Measurements from ENCODE around the gene PTPRQ. TPM values are rescaled to one million over a fixed set of nuclear protein-coding genes. Genes with fewer than 3 reads are reported as not detected.

The PTPRQ gene
- total RNA-seq, 4 donors from 2014 or later, result 8.8 to 23.1 (median 11.2) TPM

DNA sequence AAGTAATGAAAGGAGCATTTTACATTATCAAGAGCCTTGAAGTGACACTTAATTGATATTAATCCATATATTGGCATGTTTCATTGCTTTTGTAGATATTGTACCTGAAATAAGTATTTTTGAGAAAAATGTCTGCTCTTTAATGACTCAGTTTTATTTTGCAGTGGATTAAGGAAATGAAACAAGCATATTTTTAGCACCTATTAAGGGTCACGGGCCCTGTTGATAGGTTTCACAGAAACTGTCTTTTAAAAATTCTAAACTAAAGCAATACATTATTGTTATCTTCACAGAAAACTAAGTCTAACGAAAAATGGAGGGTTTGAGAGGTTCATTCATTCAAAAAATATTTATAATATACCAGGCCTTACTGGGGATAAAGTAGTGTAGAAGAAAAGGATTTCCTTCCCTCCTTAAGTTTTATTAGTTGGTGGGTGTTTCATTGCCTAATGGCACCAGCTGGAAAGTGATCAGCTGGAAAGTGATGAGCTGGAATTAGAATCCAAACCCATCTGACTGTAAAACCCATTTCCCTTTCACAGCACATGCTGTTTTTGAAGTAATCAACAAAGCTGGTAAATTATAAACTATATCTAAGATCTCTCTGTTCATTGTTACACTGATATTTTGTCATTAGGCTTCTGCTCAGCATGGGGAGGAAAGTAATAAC lies 54.2 kb downstream of the PTPRQ start:
- WGBS, 2 donors, result 42 to 45% methylated on average over 2 of the region's 2 CpGs
- TF ChIP-seq, protein P1, sequence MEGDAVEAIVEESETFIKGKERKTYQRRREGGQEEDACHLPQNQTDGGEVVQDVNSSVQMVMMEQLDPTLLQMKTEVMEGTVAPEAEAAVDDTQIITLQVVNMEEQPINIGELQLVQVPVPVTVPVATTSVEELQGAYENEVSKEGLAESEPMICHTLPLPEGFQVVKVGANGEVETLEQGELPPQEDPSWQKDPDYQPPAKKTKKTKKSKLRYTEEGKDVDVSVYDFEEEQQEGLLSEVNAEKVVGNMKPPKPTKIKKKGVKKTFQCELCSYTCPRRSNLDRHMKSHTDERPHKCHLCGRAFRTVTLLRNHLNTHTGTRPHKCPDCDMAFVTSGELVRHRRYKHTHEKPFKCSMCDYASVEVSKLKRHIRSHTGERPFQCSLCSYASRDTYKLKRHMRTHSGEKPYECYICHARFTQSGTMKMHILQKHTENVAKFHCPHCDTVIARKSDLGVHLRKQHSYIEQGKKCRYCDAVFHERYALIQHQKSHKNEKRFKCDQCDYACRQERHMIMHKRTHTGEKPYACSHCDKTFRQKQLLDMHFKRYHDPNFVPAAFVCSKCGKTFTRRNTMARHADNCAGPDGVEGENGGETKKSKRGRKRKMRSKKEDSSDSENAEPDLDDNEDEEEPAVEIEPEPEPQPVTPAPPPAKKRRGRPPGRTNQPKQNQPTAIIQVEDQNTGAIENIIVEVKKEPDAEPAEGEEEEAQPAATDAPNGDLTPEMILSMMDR (IDR thresholded peaks at IDR 0.05), result no peak
- no peak for TF ChIP-seq POLR2A (IDR thresholded peaks at IDR 0.05)

DNA sequence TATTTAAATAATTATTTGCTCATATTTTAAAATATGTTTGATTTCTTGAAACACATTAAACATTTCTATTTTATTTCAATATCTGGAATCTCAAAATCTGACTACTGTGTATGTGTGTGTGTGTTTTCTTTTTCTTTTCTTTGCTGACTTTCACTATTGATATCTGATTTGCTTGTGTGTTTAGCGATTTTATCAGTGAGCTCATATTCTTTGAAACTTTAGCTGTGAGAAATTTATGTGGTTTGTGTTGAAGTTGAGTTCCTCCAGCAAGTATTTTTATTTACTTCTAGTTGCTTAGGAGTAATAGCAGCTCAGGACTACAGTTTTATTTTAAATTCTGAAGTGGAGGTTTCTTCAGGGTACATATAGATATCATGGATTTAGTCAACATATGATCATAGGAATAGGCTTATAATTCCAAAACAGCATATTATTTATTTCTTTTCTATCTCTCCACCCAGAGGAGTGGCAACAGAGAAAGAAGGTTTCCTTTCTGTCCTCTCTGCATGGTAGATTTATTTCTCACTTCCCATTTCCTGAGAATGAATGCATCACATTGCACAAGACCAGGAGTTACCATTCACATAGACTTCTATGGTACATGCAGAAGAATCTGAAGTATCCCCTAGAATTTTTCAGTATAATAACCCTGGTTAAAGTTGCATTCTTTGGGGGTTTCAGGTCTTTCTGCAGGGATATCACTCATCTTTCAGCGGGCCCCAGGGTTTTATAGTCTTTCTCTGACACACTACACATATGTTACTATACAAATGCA lies 60.5 kb downstream of the PTPRQ start:
- H3K27me3 ChIP-seq, result no peaks in the 10 kb centered on the region
- WGBS, 2 donors, result 69 to 87% methylated on average over 2 of the region's 2 CpGs
- intact Hi-C loops (cut with DNase I), result no loop called here
- no peak overlapping the region for H3K4me3 ChIP-seq (replicated peaks in 1 of 3)
- no peaks in the 10 kb centered on the region for H3K4me1 ChIP-seq
- TF ChIP-seq, protein P1 (IDR thresholded peaks at IDR 0.05), result no peak
- no peak for TF ChIP-seq POLR2A (IDR thresholded peaks at IDR 0.05)
- no peak for DNase-seq
- H3K9me3 ChIP-seq, result no peaks in the 10 kb centered on the region
- H3K36me3 ChIP-seq, result no peaks in the 10 kb centered on the region
- H3K27ac ChIP-seq, result no peak overlapping the region

More for the DNA sequence above, 54.2 kb downstream of the PTPRQ start:
- no peak overlapping the region for H3K27ac ChIP-seq
- H3K4me1 ChIP-seq, result no peaks in the 10 kb centered on the region
- intact Hi-C loops (cut with DNase I), result no loop called here
- no peaks in the 10 kb centered on the region for H3K9me3 ChIP-seq
- H3K4me3 ChIP-seq (replicated peaks in 1 of 3), result no peak overlapping the region
- H3K27me3 ChIP-seq, result no peaks in the 10 kb centered on the region
- no peaks in the 10 kb centered on the region for H3K36me3 ChIP-seq
- DNase-seq, result no peak

DNA sequence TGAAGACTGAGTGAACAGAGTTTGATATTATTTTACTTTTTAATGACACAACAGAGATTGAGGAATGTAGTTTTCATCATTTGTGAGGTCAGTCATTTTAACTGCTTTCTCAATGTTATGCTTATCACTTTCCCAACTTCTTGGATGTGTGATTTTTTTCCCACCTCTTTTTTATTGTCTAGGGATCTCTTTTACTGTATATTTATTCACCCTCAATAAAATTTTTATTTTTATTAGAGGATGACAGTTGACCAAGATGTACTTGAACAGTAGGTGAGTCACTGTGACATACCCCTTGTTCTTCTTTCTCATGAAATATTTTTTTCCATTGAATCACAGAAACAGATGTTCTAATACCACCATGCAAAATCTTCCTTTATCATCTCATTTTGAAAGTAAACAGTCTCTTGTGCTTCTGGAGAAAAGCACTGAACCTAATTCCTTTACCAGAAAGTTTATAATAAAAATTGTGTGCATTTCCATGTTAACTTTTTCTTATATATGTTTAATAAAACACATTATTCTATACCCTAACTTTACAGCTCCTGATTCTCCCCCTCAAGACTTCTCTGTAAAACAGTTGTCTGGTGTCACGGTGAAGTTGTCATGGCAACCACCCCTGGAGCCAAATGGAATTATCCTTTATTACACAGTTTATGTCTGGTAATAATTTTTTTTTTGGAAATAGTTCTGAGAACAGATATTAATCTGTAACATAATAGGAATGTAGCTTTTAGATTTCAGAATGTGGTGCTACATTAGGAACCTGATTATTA lies 65.9 kb downstream of the PTPRQ start:
- Histone ChIP-seq H3K36me3 (no peaks in the 10 kb centered on the region), H3K9me3 (no peaks in the 10 kb centered on the region), H3K27ac (no peak overlapping the region), H3K4me1 (no peaks in the 10 kb centered on the region), H3K27me3 (no peaks in the 10 kb centered on the region), H3K4me3 (replicated peaks in 1 of 3) (no peak overlapping the region)
- no peak for TF ChIP-seq POLR2A (IDR thresholded peaks at IDR 0.05)
- TF ChIP-seq, protein P1 (IDR thresholded peaks at IDR 0.05), result no peak
- DNase-seq, result no peak
- WGBS, 2 donors, result 63 to 74% methylated on average over 1 of the region's 1 CpG
- intact Hi-C loops (cut with DNase I), result no loop called here

DNA sequence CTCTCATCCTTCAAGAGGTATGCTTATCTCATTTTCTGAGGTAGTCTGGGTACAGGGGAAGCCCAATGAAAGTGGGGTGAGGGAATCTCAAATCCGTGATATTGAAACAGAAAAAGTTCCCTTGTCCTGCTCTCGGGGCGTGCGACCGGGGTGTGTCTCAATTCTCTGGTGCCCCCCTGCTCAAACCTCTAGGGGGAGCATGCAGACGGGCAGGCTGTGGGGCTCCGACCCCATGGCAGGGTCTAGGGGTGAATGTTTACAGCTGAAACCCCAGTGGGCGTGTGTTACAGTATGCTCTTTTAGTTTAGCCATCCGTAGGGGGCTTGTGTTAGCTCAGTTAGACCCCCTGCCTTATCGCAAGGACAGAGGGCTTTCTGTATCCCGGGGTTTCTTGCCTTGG lies 68.7 kb downstream of the PTPRQ start:
- no peak for TF ChIP-seq POLR2A (IDR thresholded peaks at IDR 0.05)
- TF ChIP-seq, protein P1 (IDR thresholded peaks at IDR 0.05), result no peak
- Histone ChIP-seq H3K36me3 (no peaks in the 10 kb centered on the region), H3K4me1 (no peaks in the 10 kb centered on the region), H3K27ac (no peak overlapping the region), H3K9me3 (no peaks in the 10 kb centered on the region), H3K4me3 (replicated peaks in 1 of 3) (no peak overlapping the region), H3K27me3 (no peaks in the 10 kb centered on the region)
- WGBS, 2 donors, result 48 to 55% methylated on average over 11 of the region's 11 CpGs
- no peak for DNase-seq
- intact Hi-C loops (cut with DNase I), result no loop called here
